Sigmoid colon (tissue), 7 donors: ENCODE measurements around the gene ADAMTS12. TPM values are rescaled to one million over a fixed set of nuclear protein-coding genes. Genes with fewer than 3 reads are reported as not detected.

ENCODE experiments used
- DNase-seq: peaks from one replicate; pipeline ENCODE4 v3.0.0-alpha.2; 2019
- H3K27ac ChIP-seq, 4 donors: fragments of 200-600 bp; sonication (generic); one replicate each; pipeline ENCODE4 v1.5.1; 2016 to 2019; ENCODE audit warnings: mild to moderate bottlenecking in 1 of 4
- H3K27me3 ChIP-seq, 3 donors: fragments of 200-600 bp; sonication (generic); one replicate each; pipeline ENCODE4 v1.5.1; 2019; ENCODE audit warnings: mild to moderate bottlenecking in 1 of 3
- H3K36me3 ChIP-seq, 4 donors: fragments of 200-600 bp; sonication (generic); one replicate each; pipeline ENCODE4 v1.5.1; 2016 to 2019
- H3K4me1 ChIP-seq, 4 donors: fragments of 200-600 bp; sonication (generic); one replicate each; pipeline ENCODE4 v1.5.1; 2017 to 2019
- H3K4me3 ChIP-seq, 4 donors: fragments of 200-600 bp; sonication (generic); one replicate each; pipeline ENCODE4 v1.5.1; 2017 to 2019; ENCODE audit warnings: mild to moderate bottlenecking in 2 of 4, moderate library complexity in 1 of 4
- H3K9me3 ChIP-seq, 4 donors: fragments of 200-600 bp in 3 of 4; sonication (generic) in 3 of 4; one replicate each; pipeline versions ENCODE4 v1.5.1 to v1.6.1; 2013 to 2019
- CTCF ChIP-seq, 4 experiments: fragments of 450-650 bp in 3 of 4; fragments of 200-600 bp in 1 of 4; IDR thresholded peaks; one replicate each; pipeline ENCODE4 v1.5.1; 2016 to 2019; ENCODE audit warnings: antibody characterized with exemption in 4 of 4, mild to moderate bottlenecking in 3 of 4, moderate library complexity in 2 of 4
- EP300 ChIP-seq, 4 donors: sonication (generic); formaldehyde crosslinking; IDR thresholded peaks; one replicate each; pipeline ENCODE4 v1.6.1; 2017; ENCODE audit warnings: antibody characterized with exemption in 4 of 4
- POLR2A ChIP-seq, 2 donors: fragments of 450-650 bp; IDR thresholded peaks; one replicate each; pipeline ENCODE4 v1.6.1; 2016; ENCODE audit warnings: antibody characterized with exemption in 2 of 2, mild to moderate bottlenecking in 2 of 2, moderate library complexity in 2 of 2
- POLR2AphosphoS5 ChIP-seq, 4 donors: sonication (generic); formaldehyde crosslinking; IDR thresholded peaks; one replicate each; pipeline ENCODE4 v1.6.1; 2017; ENCODE audit warnings: antibody characterized with exemption in 4 of 4
- WGBS, 2 donors: extraction: QIAGEN DNeasy Blood & Tissue Kit; methylation state at CpG; one replicate each; pipeline ENCODE4 v1.1.7; 2013; 5-methylcytosine and 5-hydroxymethylcytosine counted together
- intact Hi-C: fragments of 100-400 bp; cut with DNase I; formaldehyde crosslinking; loops from one replicate; pipeline ENCODE4 v1.15.1; 2023
- polyA plus RNA-seq, 3 donors: library from polyadenylated mRNA; stranded (reverse); fragments of 200-250 nt; gene quantifications; one replicate each; pipeline ENCODE4 v1.2.3, GENCODE V29; 2013
- total RNA-seq, 4 donors: library from RNA; depleted of rRNA; stranded (reverse); fragments of >200 nt; gene quantifications; one replicate each; pipeline ENCODE4 v1.1.0, GENCODE V29; 2016
- donor health status: healthy with polysubstance abuse.
- donor health status: Bipolar disorder and iron deficiency.
- donor health status: healthy.

The ADAMTS12 gene
- total and polyA plus RNA-seq, 7 donors: 0.42 to 5.4 (median 2.7) TPM; not detected in 1

- Histone ChIP-seq H3K27me3 (no peaks in the 10 kb centered on the region), H3K4me1 (no peaks in the 10 kb centered on the region), H3K4me3 (no peak overlapping the region), H3K27ac (no peak overlapping the region), H3K36me3 (no peaks in the 10 kb centered on the region), H3K9me3 (no peaks in the 10 kb centered on the region)
- intact Hi-C loops: no loop called here
- no peak for TF ChIP-seq EP300 (IDR thresholded peaks at IDR 0.05)
- no peak for TF ChIP-seq CTCF (IDR thresholded peaks at IDR 0.05)
- no peak for TF ChIP-seq POLR2AphosphoS5 (IDR thresholded peaks at IDR 0.05)
- no peak for TF ChIP-seq POLR2A (IDR thresholded peaks at IDR 0.05)
- WGBS, 2 donors: 84 to 93% methylated on average over 4 of the region's 4 CpGs
- DNase-seq: no peak
Observed at GRCh38 chr5:33507426-33507825, 384.4 kb downstream of the ADAMTS12 start.

GRCh38 chr5:33504570-33504969 lies 387.2 kb downstream of the ADAMTS12 start:
- H3K27me3 ChIP-seq: no peaks in the 10 kb centered on the region
- no peak for TF ChIP-seq CTCF (IDR thresholded peaks at IDR 0.05)
- TF ChIP-seq EP300 (IDR thresholded peaks at IDR 0.05): no peak
- TF ChIP-seq POLR2A (IDR thresholded peaks at IDR 0.05): no peak
- TF ChIP-seq POLR2AphosphoS5 (IDR thresholded peaks at IDR 0.05): no peak
- no peaks in the 10 kb centered on the region for H3K4me1 ChIP-seq
- 68 to 80% methylated on average over 3 of the region's 3 CpGs for WGBS, 2 donors
- intact Hi-C loops: no loop called here
- DNase-seq: no peak
- H3K27ac ChIP-seq: no peak overlapping the region
- no peaks in the 10 kb centered on the region for H3K36me3 ChIP-seq
- H3K9me3 ChIP-seq: no peaks in the 10 kb centered on the region
- H3K4me3 ChIP-seq: no peak overlapping the region

- no peak for TF ChIP-seq EP300 (IDR thresholded peaks at IDR 0.05)
- no peak for TF ChIP-seq POLR2AphosphoS5 (IDR thresholded peaks at IDR 0.05)
- TF ChIP-seq CTCF (IDR thresholded peaks at IDR 0.05): no peak
- no peak for TF ChIP-seq POLR2A (IDR thresholded peaks at IDR 0.05)
- WGBS, 2 donors: 93 to 94% methylated on average over 27 of the region's 27 CpGs
Observed at GRCh38 chr5:33501899-33502298, 389.9 kb downstream of the ADAMTS12 start.

GRCh38 chr5:33501260-33501659 lies 390.5 kb downstream of the ADAMTS12 start:
- no peaks in the 10 kb centered on the region for H3K36me3 ChIP-seq
- TF ChIP-seq EP300 (IDR thresholded peaks at IDR 0.05) (no peak), CTCF (IDR thresholded peaks at IDR 0.05) (no peak)
- intact Hi-C loops: no loop called here
- no peak for DNase-seq
- H3K9me3 ChIP-seq: no peaks in the 10 kb centered on the region
- WGBS, 2 donors: 93% methylated on average over 4 of the region's 4 CpGs
- H3K27me3 ChIP-seq: no peaks in the 10 kb centered on the region
- no peak overlapping the region for H3K4me3 ChIP-seq
- no peak overlapping the region for H3K27ac ChIP-seq
- H3K4me1 ChIP-seq: no peaks in the 10 kb centered on the region

More at GRCh38 chr5:33501899-33502298, 389.9 kb downstream of the ADAMTS12 start:
- Histone ChIP-seq H3K9me3 (no peaks in the 10 kb centered on the region), H3K36me3 (no peaks in the 10 kb centered on the region), H3K27me3 (no peaks in the 10 kb centered on the region), H3K4me1 (no peaks in the 10 kb centered on the region), H3K27ac (no peak overlapping the region), H3K4me3 (no peak overlapping the region)
- intact Hi-C loops: no loop called here
- no peak for DNase-seq

DNA sequence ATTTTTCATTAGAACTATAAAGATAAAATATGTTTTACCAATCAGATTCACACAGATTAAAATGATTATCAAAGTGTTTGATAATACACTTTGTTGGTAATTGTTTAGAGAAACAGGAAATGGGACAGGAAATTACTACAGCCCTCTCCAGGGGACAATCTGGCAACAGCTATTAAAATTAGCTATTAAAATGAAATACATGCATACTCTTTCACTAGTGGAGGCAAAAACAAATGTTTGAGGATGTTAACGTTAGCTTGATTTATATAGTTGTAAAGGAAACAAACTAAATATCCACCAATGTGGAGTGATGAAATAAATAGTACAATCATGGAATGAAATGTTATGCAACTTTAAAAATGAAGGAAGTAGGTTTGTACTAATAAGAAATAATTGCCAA lies 397.3 kb downstream of the ADAMTS12 start:
- Histone ChIP-seq H3K27ac (no peak overlapping the region), H3K36me3 (no peaks in the 10 kb centered on the region), H3K4me3 (no peak overlapping the region), H3K4me1 (no peaks in the 10 kb centered on the region), H3K27me3 (no peaks in the 10 kb centered on the region), H3K9me3 (no peaks in the 10 kb centered on the region)
- TF ChIP-seq POLR2AphosphoS5 (IDR thresholded peaks at IDR 0.05): no peak
- no peak for TF ChIP-seq POLR2A (IDR thresholded peaks at IDR 0.05)
- TF ChIP-seq CTCF (IDR thresholded peaks at IDR 0.05): no peak
- no peak for TF ChIP-seq EP300 (IDR thresholded peaks at IDR 0.05)
- DNase-seq: no peak
- intact Hi-C loops: no loop called here
- 35 to 38% methylated on average over 1 of the region's 1 CpG for WGBS, 2 donors
